ENCODE results near the gene TCERG1L.

TCERG1L gene

GRCh38 chr10:131316321-131317075 is 5.0 kb upstream of the TCERG1L start:
- DNase-seq = no peak

- DNase-seq = no peak
Measured at GRCh38 chr10:131315344-131315743, 3.8 kb upstream of the TCERG1L start.

GRCh38 chr10:131314799-131315198 is 3.3 kb upstream of the TCERG1L start:
- DNase-seq = no peak

GRCh38 chr10:131314148-131314547 is 2.6 kb upstream of the TCERG1L start:
- no peak for DNase-seq

- no peak for DNase-seq
Measured at GRCh38 chr10:131313377-131313776, 1.9 kb upstream of the TCERG1L start.

- DNase-seq = no peak
Measured at GRCh38 chr10:131312478-131312836, 936 bp upstream of the TCERG1L start.

GRCh38 chr10:131311402-131311660 is 190 bp downstream of the TCERG1L start:
- DNase-seq = no peak

- peak; percentile 51 for DNase-seq
Measured at GRCh38 chr10:131310551-131311401, 745 bp downstream of the TCERG1L start.

- no peak for DNase-seq
Measured at GRCh38 chr10:131310142-131310541, 1.4 kb downstream of the TCERG1L start.

- no peak for DNase-seq
Measured at GRCh38 chr10:131300508-131300907, 11.0 kb downstream of the TCERG1L start.

GRCh38 chr10:131290781-131291180 is 20.7 kb downstream of the TCERG1L start:
- DNase-seq = no peak

GRCh38 chr10:131288648-131289047 is 22.9 kb downstream of the TCERG1L start:
- no peak for DNase-seq

- DNase-seq = no peak
Measured at GRCh38 chr10:131282961-131283360, 28.6 kb downstream of the TCERG1L start.

GRCh38 chr10:131280101-131280500 is 31.4 kb downstream of the TCERG1L start:
- no peak for DNase-seq

GRCh38 chr10:131279516-131279915 is 32.0 kb downstream of the TCERG1L start:
- DNase-seq = no peak

- DNase-seq = no peak
Measured at GRCh38 chr10:131277969-131278368, 33.6 kb downstream of the TCERG1L start.

- no peak for DNase-seq
Measured at GRCh38 chr10:131277278-131277677, 34.2 kb downstream of the TCERG1L start.

GRCh38 chr10:131275691-131276090 is 35.8 kb downstream of the TCERG1L start:
- no peak for DNase-seq

- DNase-seq = no peak
Measured at GRCh38 chr10:131274883-131275282, 36.6 kb downstream of the TCERG1L start.

- no peak for DNase-seq
Measured at GRCh38 chr10:131274133-131274880, 37.2 kb downstream of the TCERG1L start.

GRCh38 chr10:131273476-131273875 is 38.0 kb downstream of the TCERG1L start:
- no peak for DNase-seq

GRCh38 chr10:131272897-131273451 is 38.5 kb downstream of the TCERG1L start:
- no peak for DNase-seq

GRCh38 chr10:131271966-131272365 is 39.6 kb downstream of the TCERG1L start:
- no peak for DNase-seq
